HepG2 (cell line): ENCODE data around the gene CHKB. TPM values are rescaled to one million over a fixed set of nuclear protein-coding genes. Genes with fewer than 3 reads are reported as not detected.

Experiments
- AHR ChIP-seq: IDR thresholded peaks from 2 replicates; pipeline ENCODE4 v1.6.1; 2018; ENCODE audit warnings: missing genetic modification reagents, missing compliant biosample characterization
- CREM ChIP-seq, 2 experiments: sonication (generic) in 1 of 2; formaldehyde crosslinking in 1 of 2; IDR thresholded peaks; 2 replicates each; pipeline versions ENCODE4 v1.4.0 to v1.6.1; 2016 to 2020; ENCODE audit warnings: antibody characterized with exemption in 1 of 2, mild to moderate bottlenecking in 1 of 2, missing genetic modification reagents in 1 of 2
- EEA1 ChIP-seq: sonication (generic); formaldehyde crosslinking; IDR thresholded peaks from 2 replicates; pipeline ENCODE4 v1.5.1; 2020; ENCODE audit warnings: mild to moderate bottlenecking, missing genetic modification reagents, borderline replicate concordance
- HMG20B ChIP-seq: conservative IDR thresholded peaks from 2 replicates; pipeline ENCODE4 v1.6.1; 2016; ENCODE audit warnings: missing genetic modification reagents, missing compliant biosample characterization
- HOXA9 ChIP-seq: sonication (generic); formaldehyde crosslinking; IDR thresholded peaks from 2 replicates; pipeline ENCODE4 v1.8.1; 2022; ENCODE audit warnings: missing genetic modification reagents, mild to moderate bottlenecking, moderate library complexity, borderline replicate concordance
- NR2F1 ChIP-seq, 2 experiments: fragments of 450-650 bp in 1 of 2; formaldehyde crosslinking in 1 of 2; IDR thresholded peaks; 2 replicates each; pipeline versions ENCODE4 v1.5.0 to v1.6.1; 2016 to 2020; ENCODE audit warnings: mild to moderate bottlenecking in 1 of 2, missing compliant biosample characterization in 1 of 2, missing genetic modification reagents in 1 of 2, moderate library complexity in 1 of 2
- STAG1 ChIP-seq: sonication (generic); formaldehyde crosslinking; IDR thresholded peaks from 2 replicates; pipeline ENCODE4 v1.4.0; 2020; ENCODE audit warnings: missing genetic modification reagents
- XBP1 ChIP-seq: sonication (generic); formaldehyde crosslinking; IDR thresholded peaks from 2 replicates; pipeline ENCODE4 v1.5.0; 2020; ENCODE audit warnings: missing genetic modification reagents
- ZEB1 ChIP-seq: IDR thresholded peaks from 2 replicates; pipeline ENCODE4 v1.6.1; 2012; ENCODE audit warnings: mild to moderate bottlenecking, low read depth, inconsistent platforms; ENCODE audit not compliant: insufficient replicate concordance
- ZNF333 ChIP-seq: sonication (generic); formaldehyde crosslinking; IDR thresholded peaks from 2 replicates; pipeline ENCODE4 v1.4.0; 2020; ENCODE audit warnings: mild to moderate bottlenecking, missing genetic modification reagents, borderline replicate concordance
- ZNF552 ChIP-seq: sonication (generic); formaldehyde crosslinking; IDR thresholded peaks from 2 replicates; pipeline ENCODE4 v1.9.0; 2022; ENCODE audit warnings: missing genetic modification reagents, mild to moderate bottlenecking, borderline replicate concordance
- ZNF674 ChIP-seq: sonication (generic); formaldehyde crosslinking; IDR thresholded peaks from 2 replicates; pipeline ENCODE4 v1.5.0; 2020; ENCODE audit warnings: low read depth, mild to moderate bottlenecking, missing genetic modification reagents
- ZNF678 ChIP-seq: sonication (generic); formaldehyde crosslinking; IDR thresholded peaks from 2 replicates; pipeline ENCODE4 v1.4.0; 2020; ENCODE audit warnings: mild to moderate bottlenecking, missing genetic modification reagents
- ZNF777 ChIP-seq: sonication (generic); formaldehyde crosslinking; IDR thresholded peaks from 2 replicates; pipeline ENCODE4 v1.4.0; 2020; ENCODE audit warnings: missing genetic modification reagents
- ZSCAN25 ChIP-seq: sonication (generic); formaldehyde crosslinking; IDR thresholded peaks from 2 replicates; pipeline ENCODE4 v1.8.0; 2022; ENCODE audit warnings: mild to moderate bottlenecking, missing genetic modification reagents
- polyA plus RNA-seq, 8 experiments: library from polyadenylated mRNA; depleted of rRNA in 3 of 8; stranded (reverse) in 7 of 8; unstranded in 1 of 8; fragments of >200 nt; fragmentation: Illumina TruSeq in 4 of 8; extraction: Trizol in 4 of 8; gene quantifications; 2 replicates each; pipeline versions ENCODE4 v1.2.1 to v1.2.3, GENCODE V29; 2011 to 2016; ENCODE audit warnings: low read depth in 4 of 8, missing spikeins in 1 of 8, mixed read lengths in 1 of 8; ENCODE audit not compliant: insufficient read depth in 1 of 8
- total RNA-seq, 5 experiments: library from RNA; depleted of rRNA; stranded (reverse); fragments of >200 nt; fragmentation: Illumina TruSeq; extraction: Trizol; gene quantifications; 2 replicates each; pipeline ENCODE4 v1.2.3, GENCODE V29; 2016; ENCODE audit warnings: low read depth in 1 of 5
- TF ChIP-seq, protein P1 (sequence below): IDR thresholded peaks from 2 replicates; pipeline ENCODE4 v1.4.0; 2020; ENCODE audit warnings: mild to moderate bottlenecking, missing genetic modification reagents
- TF ChIP-seq, protein P2 (sequence below): conservative IDR thresholded peaks from 2 replicates; pipeline ENCODE4 v1.6.1; 2018; ENCODE audit warnings: missing genetic modification reagents
- TF ChIP-seq, protein P3 (sequence below): sonication (generic); formaldehyde crosslinking; conservative IDR thresholded peaks from 2 replicates; pipeline ENCODE4 v1.8.0; 2022; ENCODE audit warnings: missing genetic modification reagents

The CHKB gene
- total and polyA plus RNA-seq, 2 of the 13 experiments (the other 11 are each of a cell fraction or from before 2014, with no cell fraction given): 24.5 to 42.7 TPM

DNA sequence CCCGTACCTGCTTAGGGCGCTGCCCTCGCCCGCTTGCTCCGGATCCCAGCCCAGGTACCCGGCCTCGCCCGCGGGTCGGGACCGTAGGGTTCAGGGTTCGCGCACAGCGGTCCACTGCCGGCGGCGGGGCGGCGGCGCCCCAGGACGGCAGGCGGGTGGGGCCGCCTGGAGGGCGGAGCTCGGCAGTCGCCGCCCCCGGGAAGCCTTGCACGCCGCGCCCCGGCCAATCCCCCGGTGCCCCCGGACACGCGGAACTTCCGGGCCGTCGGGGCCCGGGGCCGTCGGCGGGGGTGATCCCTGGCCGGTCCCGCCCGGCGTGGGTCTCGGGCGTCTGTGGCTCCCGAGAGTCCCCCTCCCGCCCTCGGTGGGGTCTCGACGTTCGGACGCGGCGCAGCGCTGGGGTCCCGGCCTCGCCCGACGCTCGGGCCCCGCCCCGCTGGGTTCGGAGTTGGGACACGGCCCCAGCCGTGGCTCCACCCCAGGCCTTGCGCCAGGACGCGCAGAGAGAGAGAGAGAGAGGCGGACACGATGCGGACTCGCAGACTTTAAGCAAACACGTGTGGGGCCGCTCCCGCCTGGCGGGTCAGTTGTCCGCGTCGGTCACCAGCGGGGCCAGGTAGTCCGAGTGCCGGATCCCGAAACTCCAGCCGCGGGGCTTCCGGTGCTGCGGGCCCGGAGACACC is 52.6 kb downstream of the CHKB start, which contains the start of gene TYMP (continued):
- TF ChIP-seq, protein P1, sequence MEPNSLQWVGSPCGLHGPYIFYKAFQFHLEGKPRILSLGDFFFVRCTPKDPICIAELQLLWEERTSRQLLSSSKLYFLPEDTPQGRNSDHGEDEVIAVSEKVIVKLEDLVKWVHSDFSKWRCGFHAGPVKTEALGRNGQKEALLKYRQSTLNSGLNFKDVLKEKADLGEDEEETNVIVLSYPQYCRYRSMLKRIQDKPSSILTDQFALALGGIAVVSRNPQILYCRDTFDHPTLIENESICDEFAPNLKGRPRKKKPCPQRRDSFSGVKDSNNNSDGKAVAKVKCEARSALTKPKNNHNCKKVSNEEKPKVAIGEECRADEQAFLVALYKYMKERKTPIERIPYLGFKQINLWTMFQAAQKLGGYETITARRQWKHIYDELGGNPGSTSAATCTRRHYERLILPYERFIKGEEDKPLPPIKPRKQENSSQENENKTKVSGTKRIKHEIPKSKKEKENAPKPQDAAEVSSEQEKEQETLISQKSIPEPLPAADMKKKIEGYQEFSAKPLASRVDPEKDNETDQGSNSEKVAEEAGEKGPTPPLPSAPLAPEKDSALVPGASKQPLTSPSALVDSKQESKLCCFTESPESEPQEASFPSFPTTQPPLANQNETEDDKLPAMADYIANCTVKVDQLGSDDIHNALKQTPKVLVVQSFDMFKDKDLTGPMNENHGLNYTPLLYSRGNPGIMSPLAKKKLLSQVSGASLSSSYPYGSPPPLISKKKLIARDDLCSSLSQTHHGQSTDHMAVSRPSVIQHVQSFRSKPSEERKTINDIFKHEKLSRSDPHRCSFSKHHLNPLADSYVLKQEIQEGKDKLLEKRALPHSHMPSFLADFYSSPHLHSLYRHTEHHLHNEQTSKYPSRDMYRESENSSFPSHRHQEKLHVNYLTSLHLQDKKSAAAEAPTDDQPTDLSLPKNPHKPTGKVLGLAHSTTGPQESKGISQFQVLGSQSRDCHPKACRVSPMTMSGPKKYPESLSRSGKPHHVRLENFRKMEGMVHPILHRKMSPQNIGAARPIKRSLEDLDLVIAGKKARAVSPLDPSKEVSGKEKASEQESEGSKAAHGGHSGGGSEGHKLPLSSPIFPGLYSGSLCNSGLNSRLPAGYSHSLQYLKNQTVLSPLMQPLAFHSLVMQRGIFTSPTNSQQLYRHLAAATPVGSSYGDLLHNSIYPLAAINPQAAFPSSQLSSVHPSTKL: 0 out of 2 replicates have a peak, but pooled peaks have one; percentile 32
- 0 out of 2 replicates have a peak, but pooled peaks have one; percentile 33 for TF ChIP-seq HMG20B (CRISPR knock-in tag)
- no peak for TF ChIP-seq AHR
- peak; percentile 23; the same call in 1 of the 2 replicates for TF ChIP-seq STAG1 (CRISPR knock-in tag)
- 0 out of 2 replicates have a peak, but pooled peaks have one; percentile 24 for TF ChIP-seq ZNF333 (CRISPR knock-in tag)
- TF ChIP-seq, protein P2, sequence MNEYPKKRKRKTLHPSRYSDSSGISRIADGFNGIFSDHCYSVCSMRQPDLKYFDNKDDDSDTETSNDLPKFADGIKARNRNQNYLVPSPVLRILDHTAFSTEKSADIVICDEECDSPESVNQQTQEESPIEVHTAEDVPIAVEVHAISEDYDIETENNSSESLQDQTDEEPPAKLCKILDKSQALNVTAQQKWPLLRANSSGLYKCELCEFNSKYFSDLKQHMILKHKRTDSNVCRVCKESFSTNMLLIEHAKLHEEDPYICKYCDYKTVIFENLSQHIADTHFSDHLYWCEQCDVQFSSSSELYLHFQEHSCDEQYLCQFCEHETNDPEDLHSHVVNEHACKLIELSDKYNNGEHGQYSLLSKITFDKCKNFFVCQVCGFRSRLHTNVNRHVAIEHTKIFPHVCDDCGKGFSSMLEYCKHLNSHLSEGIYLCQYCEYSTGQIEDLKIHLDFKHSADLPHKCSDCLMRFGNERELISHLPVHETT (CRISPR knock-in tag): peak; percentile 60; the same call in 1 of the 2 replicates
- peak; percentile 72; the same call in 1 of the 2 replicates for TF ChIP-seq ZNF678 (CRISPR knock-in tag)
- TF ChIP-seq NR2F1 (CRISPR knock-in tag; IDR thresholded peaks at IDR 0.05): no peak; a peak in 1 of 4 replicates
- TF ChIP-seq ZSCAN25 (CRISPR knock-in tag): 0 out of 2 replicates have a peak, but pooled peaks have one; percentile 1
- TF ChIP-seq EEA1: no peak; the same call in 1 of the 2 replicates
- peak; percentile 99 for TF ChIP-seq ZNF777
- TF ChIP-seq, protein P3, sequence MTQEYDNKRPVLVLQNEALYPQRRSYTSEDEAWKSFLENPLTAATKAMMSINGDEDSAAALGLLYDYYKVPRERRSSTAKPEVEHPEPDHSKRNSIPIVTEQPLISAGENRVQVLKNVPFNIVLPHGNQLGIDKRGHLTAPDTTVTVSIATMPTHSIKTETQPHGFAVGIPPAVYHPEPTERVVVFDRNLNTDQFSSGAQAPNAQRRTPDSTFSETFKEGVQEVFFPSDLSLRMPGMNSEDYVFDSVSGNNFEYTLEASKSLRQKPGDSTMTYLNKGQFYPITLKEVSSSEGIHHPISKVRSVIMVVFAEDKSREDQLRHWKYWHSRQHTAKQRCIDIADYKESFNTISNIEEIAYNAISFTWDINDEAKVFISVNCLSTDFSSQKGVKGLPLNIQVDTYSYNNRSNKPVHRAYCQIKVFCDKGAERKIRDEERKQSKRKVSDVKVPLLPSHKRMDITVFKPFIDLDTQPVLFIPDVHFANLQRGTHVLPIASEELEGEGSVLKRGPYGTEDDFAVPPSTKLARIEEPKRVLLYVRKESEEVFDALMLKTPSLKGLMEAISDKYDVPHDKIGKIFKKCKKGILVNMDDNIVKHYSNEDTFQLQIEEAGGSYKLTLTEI: no peak
- no peak for TF ChIP-seq XBP1 (CRISPR knock-in tag)
- TF ChIP-seq CREM (IDR thresholded peaks at IDR 0.05): no peak
- TF ChIP-seq CREM (CRISPR knock-in tag; IDR thresholded peaks at IDR 0.05): no peak
- no peak; the same call in 1 of the 2 replicates for TF ChIP-seq HOXA9 (CRISPR knock-in tag)
- no peak for TF ChIP-seq ZNF674
- peak; percentile 68; the same call in 1 of the 2 replicates for TF ChIP-seq ZNF552 (CRISPR knock-in tag)
- TF ChIP-seq ZEB1: peak; percentile 39
